ENCODE measurements around the gene LRRC28.

DNA sequence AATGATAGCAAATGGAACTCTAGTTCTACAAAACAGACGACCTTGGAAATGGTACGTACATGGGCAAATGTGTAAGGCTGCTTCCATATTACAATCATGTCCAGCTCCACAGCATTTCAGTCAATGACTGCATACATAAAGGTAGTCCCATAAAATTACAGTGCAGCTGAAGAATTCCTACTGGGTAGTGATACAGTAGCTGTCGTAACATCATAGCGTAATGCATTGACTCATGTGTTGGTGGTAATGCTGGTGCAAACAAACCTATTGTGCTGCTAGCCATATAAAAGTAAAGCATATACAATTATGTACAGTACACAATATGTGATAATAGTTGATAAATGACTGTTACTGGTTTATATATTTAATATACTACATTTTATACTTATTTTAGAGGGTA, 20.4 kb upstream of the LRRC28 start:
- TF ChIP-seq YY1 (IDR thresholded peaks at IDR 0.05; ENCODE audit: insufficient read depth, insufficient read length) (no peak), ZNF274 (IDR thresholded peaks at IDR 0.05; ENCODE audit: low read depth, low read length) (no peak)

Data from NT2/D1 (cell line).